Activated CD4-positive, alpha-beta T cell treated with anti-CD3 and anti-CD28 coated beads, Interleukin-10, Interleukin-2, amounts not matched to agents 100 ng/mL and 50 ng/mL, durations not matched to agents 16 hours and 8 hours (primary cell): ENCODE data around the gene DIAPH3.

Source experiments
- DNase-seq: peaks from one replicate; pipeline ENCODE4 v3.0.0-alpha.2; 2020

The DIAPH3 gene

GRCh38 chr13:59755632-59756290 is 408.0 kb downstream of the DIAPH3 start:
- DNase-seq = no peak

GRCh38 chr13:59754411-59754810 is 409.3 kb downstream of the DIAPH3 start:
- no peak for DNase-seq

- DNase-seq = no peak
Measured at GRCh38 chr13:59750860-59751259, 412.9 kb downstream of the DIAPH3 start.

GRCh38 chr13:59748046-59748445 is 415.7 kb downstream of the DIAPH3 start:
- DNase-seq = no peak

GRCh38 chr13:59747529-59747928 is 416.2 kb downstream of the DIAPH3 start:
- peak; percentile 11 for DNase-seq

GRCh38 chr13:59746291-59746962 is 417.3 kb downstream of the DIAPH3 start:
- peak; percentile 20 for DNase-seq

GRCh38 chr13:59745392-59745788 is 418.3 kb downstream of the DIAPH3 start:
- no peak for DNase-seq

GRCh38 chr13:59744747-59745391 is 418.9 kb downstream of the DIAPH3 start:
- no peak for DNase-seq

GRCh38 chr13:59743195-59743594 is 420.5 kb downstream of the DIAPH3 start:
- DNase-seq = no peak

- no peak for DNase-seq
Measured at GRCh38 chr13:59742467-59742866, 421.3 kb downstream of the DIAPH3 start.

- no peak for DNase-seq
Measured at GRCh38 chr13:59738921-59739320, 424.8 kb downstream of the DIAPH3 start.

- peak; percentile 71 for DNase-seq
Measured at GRCh38 chr13:59734393-59734792, 429.3 kb downstream of the DIAPH3 start.

GRCh38 chr13:59733744-59734143 is 430.0 kb downstream of the DIAPH3 start:
- no peak for DNase-seq

- no peak for DNase-seq
Measured at GRCh38 chr13:59730026-59730425, 433.7 kb downstream of the DIAPH3 start.

GRCh38 chr13:59728896-59729545 is 434.7 kb downstream of the DIAPH3 start:
- DNase-seq = no peak

- no peak for DNase-seq
Measured at GRCh38 chr13:59721926-59722910, 441.5 kb downstream of the DIAPH3 start.

GRCh38 chr13:59715611-59716010 is 448.1 kb downstream of the DIAPH3 start:
- DNase-seq = no peak

GRCh38 chr13:59710996-59711701 is 452.6 kb downstream of the DIAPH3 start:
- DNase-seq = no peak

- no peak for DNase-seq
Measured at GRCh38 chr13:59710416-59710815, 453.3 kb downstream of the DIAPH3 start.

GRCh38 chr13:59706101-59706976 is 457.4 kb downstream of the DIAPH3 start:
- no peak for DNase-seq

GRCh38 chr13:59702269-59702668 is 461.5 kb downstream of the DIAPH3 start:
- no peak for DNase-seq
